HCT116 (cell line): ENCODE data around the gene PPM1E.

ENCODE experiments used
- ATF3 ChIP-seq: IDR thresholded peaks from 2 replicates; pipeline ENCODE4 v1.6.1; 2012
- CTCF ChIP-seq, 3 experiments: fragments of 200-600 bp in 1 of 3; sonication (generic) in 1 of 3; IDR thresholded peaks in 2 of 3; conservative IDR thresholded peaks in 1 of 3; 2 replicates each; pipeline ENCODE4 v1.5.1; 2012 to 2017; ENCODE audit warnings: low read depth in 2 of 3, low read length in 2 of 3, antibody characterized with exemption in 1 of 3, borderline replicate concordance in 1 of 3, control low read depth in 1 of 3, mild to moderate bottlenecking in 1 of 3, mixed read lengths in 1 of 3, mixed run types in 1 of 3, moderate library complexity in 1 of 3; ENCODE audit not compliant: insufficient read depth in 1 of 3
- EGR1 ChIP-seq: IDR thresholded peaks from 2 replicates; pipeline ENCODE4 v1.6.1; 2012; ENCODE audit warnings: low read depth
- EZH2 ChIP-seq: fragments of 200-600 bp; sonication (generic); IDR thresholded peaks from 2 replicates; pipeline ENCODE4 v1.6.1; 2017; ENCODE audit warnings: antibody characterized with exemption, mixed run types
- MAX ChIP-seq: IDR thresholded peaks from 2 replicates; pipeline ENCODE4 v1.6.1; 2012
- POLR2A ChIP-seq: IDR thresholded peaks from 2 replicates; pipeline ENCODE4 v1.7.0; 2011; ENCODE audit warnings: borderline replicate concordance; ENCODE audit not compliant: insufficient read depth, insufficient read length; ENCODE audit errors: extremely low read depth
- POLR2AphosphoS5 ChIP-seq: IDR thresholded peaks from 2 replicates; pipeline ENCODE4 v1.6.1; 2011; ENCODE audit warnings: mild to moderate bottlenecking, low read depth, low read length, moderate library complexity
- YY1 ChIP-seq: IDR thresholded peaks from 2 replicates; pipeline ENCODE4 v1.6.1; 2011; ENCODE audit warnings: low read length, low read depth, moderate library complexity, mild to moderate bottlenecking; ENCODE audit not compliant: insufficient replicate concordance; ENCODE audit errors: extremely low read depth
- ZFX ChIP-seq: fragments of 450-650 bp; IDR thresholded peaks from 2 replicates; pipeline ENCODE4 v1.6.1; 2017
- ZNF274 ChIP-seq: fragments of 200-500 bp; sonication (Bioruptor generic); IDR thresholded peaks from 2 replicates; pipeline ENCODE4 v1.6.1; 2014; ENCODE audit warnings: mild to moderate bottlenecking, low read depth, low read length, inconsistent platforms

GRCh38 chr17:58947824-58948223 is 192.2 kb downstream of the PPM1E start:
- TF ChIP-seq EZH2 (no peak), CTCF (IDR thresholded peaks at IDR 0.05 in 2 of 3, conservative IDR thresholded peaks at IDR 0.05 in 1 of 3; ENCODE audit: borderline replicate concordance in 1 of 3, insufficient read depth in 1 of 3, low read depth in 2 of 3, low read length in 2 of 3) (no peak), ZFX (no peak), POLR2A (no peak), POLR2AphosphoS5 (no peak), MAX (no peak), ZNF274 (no peak), ATF3 (no peak), YY1 (no peak), EGR1 (no peak)
